GM12872 (cell line): ENCODE results near the gene VDR.

Experiments used
- CTCF ChIP-seq: IDR thresholded peaks from 3 replicates; pipeline ENCODE4 v1.5.1; 2011; ENCODE audit warnings: low read depth, mild to moderate bottlenecking, low read length, moderate library complexity; ENCODE audit not compliant: insufficient read depth

VDR gene

DNA sequence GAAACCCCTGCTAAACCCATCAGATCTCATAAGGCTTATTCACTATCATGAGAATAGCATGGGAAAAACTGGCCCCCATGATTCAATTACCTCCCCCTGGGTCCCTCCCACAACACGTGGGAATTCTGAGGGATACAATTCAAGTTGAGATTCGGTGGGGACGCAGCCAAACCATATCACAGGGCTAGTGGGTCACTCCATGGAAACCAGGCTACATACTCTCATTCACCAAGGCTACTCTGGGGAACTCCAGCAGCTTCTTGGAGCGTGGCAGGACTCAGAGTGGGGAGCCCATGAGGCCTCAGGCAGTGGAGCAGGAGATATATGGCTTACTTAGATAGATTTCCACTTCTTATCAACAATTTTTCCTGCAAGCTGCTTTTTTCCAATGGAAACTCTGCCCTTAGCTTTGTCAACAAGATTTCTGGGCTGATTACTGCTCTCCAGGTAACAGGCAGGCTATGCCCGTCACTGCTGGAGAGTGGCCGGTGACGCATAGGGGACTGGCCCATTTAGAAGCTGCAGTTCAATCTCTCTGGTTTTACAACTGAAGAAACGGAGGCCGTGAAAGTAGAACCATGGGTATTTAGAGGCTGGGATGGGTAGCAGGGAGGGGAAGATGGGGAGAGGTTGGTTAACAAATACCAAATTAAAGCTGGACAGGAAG lies 16.5 kb downstream of the VDR start:
- TF ChIP-seq CTCF = no peak

GRCh38 chr12:47887529-47887928 lies 17.3 kb downstream of the VDR start:
- no peak for TF ChIP-seq CTCF

GRCh38 chr12:47886510-47887240 lies 18.1 kb downstream of the VDR start:
- TF ChIP-seq CTCF = 0 out of 3 replicates have a peak, but pooled peaks have one; percentile 11

DNA sequence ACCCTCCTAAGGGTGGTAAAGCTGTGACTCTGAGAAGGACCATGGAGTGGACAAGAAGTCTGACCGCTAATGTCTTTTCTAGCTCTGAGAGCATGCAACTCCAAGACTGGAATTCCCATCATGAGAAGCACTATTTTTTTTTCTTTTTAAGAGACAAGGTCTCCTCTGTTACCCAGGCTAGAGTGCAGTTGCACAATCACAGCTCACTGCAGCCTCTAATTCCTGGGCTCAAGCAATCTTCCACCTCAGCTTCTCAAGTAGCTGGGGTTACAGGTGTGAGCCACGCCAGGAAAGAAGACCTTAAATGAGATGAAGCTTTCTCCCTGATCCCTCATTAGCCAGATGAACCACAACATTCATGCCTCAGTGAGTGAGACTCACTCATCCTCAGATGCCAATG lies 19.2 kb downstream of the VDR start:
- TF ChIP-seq CTCF = no peak

GRCh38 chr12:47885012-47885501 lies 19.7 kb downstream of the VDR start:
- TF ChIP-seq CTCF = no peak

DNA sequence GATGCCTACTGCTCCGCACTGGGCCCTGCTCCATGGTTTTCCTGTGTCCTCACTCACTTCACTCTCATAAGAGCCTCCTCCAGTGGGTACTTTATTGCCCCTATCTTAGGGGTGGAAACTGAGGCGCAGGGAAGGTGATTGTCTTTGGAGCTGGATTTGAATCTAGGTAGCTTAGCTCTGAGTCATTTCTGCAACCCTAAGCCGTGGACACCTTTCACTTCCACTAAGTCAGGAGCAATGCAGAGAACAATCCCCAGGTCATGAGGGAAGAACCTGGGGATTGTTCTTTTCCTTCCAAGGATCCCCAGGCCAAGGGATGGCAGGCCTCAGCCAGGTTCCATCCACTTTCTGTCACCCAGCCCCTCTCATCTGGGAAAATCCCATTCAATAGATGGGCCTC lies 20.3 kb downstream of the VDR start:
- TF ChIP-seq CTCF = no peak

DNA sequence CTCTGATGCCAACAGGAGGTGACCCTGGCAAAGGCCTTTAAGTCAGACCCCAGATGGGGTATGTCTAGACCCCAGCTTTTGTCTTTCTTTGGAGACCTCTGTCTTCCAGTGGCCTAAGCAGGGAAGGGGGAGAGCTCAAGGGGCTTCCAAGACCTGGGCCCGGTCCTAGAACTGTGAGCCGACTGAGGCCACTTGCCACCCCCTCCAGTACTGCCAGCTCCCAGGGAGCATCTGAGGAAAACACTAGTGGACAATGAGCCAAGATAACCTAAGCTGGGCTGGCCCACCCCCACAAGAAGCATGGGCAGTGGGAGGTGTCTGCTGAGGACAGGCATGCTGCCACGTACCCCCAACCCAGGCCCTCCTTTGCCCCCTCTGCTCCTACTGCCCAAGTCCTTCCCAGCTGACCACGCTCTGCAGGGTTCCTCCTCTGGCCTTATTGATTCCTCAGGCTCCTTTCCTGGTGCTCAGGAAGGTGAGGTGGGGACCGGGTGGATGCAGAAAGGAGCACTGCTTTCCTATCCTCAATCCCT lies 21.1 kb downstream of the VDR start:
- TF ChIP-seq CTCF = no peak
